ENCODE data around the gene KRT35.

GRCh38 chr17:41480581-41480980, 370 bp downstream of the KRT35 start:
- TF ChIP-seq CTCF (IDR thresholded peaks at IDR 0.05) = no peak
- no peak for TF ChIP-seq POLR2A (IDR thresholded peaks at IDR 0.05)
